Coronary artery (tissue), 2 donors: Measurements from ENCODE around the gene FOXI1.

ENCODE experiments used
- DNase-seq: peaks from one replicate; pipeline ENCODE4 v3.0.0-alpha.2; 2017; ENCODE audit warnings: low spot score
- H3K27ac ChIP-seq, 2 donors: fragments of 200-600 bp; sonication (generic); one replicate each; pipeline ENCODE4 v1.5.1; 2016 to 2019
- H3K4me3 ChIP-seq: fragments of 200-600 bp; sonication (generic); 2 replicates; pipeline ENCODE4 v1.5.1; 2016; ENCODE audit warnings: mild to moderate bottlenecking, moderate library complexity
- TF ChIP-seq, protein P1 (sequence below): fragments of 200-600 bp; sonication (generic); IDR thresholded peaks from one replicate; pipeline ENCODE4 v1.5.1; 2019; ENCODE audit warnings: antibody characterized with exemption

FOXI1 gene

DNA sequence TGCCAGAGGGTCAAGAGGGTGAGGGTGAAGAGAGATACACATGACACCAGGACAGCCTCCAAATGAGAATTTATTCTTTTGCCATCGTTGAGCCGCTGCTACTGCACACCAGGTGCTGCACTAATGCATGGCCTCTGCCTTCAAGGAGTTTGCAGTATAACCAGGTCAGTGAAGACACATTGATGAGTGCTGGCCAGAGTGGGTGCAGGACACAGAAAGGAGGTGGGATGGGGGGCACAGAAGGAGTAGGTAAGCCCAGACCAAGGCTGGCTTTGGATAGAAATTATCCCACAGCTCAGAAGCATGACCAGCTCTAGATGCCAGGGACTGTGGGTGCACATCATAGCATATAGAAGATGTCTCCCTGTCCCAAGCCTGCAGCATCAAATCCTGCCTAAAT lies 38.0 kb downstream of the FOXI1 start:
- Histone ChIP-seq H3K27ac (no peak overlapping the region), H3K4me3 (no peak overlapping the region)
- TF ChIP-seq, protein P1, sequence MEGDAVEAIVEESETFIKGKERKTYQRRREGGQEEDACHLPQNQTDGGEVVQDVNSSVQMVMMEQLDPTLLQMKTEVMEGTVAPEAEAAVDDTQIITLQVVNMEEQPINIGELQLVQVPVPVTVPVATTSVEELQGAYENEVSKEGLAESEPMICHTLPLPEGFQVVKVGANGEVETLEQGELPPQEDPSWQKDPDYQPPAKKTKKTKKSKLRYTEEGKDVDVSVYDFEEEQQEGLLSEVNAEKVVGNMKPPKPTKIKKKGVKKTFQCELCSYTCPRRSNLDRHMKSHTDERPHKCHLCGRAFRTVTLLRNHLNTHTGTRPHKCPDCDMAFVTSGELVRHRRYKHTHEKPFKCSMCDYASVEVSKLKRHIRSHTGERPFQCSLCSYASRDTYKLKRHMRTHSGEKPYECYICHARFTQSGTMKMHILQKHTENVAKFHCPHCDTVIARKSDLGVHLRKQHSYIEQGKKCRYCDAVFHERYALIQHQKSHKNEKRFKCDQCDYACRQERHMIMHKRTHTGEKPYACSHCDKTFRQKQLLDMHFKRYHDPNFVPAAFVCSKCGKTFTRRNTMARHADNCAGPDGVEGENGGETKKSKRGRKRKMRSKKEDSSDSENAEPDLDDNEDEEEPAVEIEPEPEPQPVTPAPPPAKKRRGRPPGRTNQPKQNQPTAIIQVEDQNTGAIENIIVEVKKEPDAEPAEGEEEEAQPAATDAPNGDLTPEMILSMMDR: no peak
- DNase-seq: no peak

DNA sequence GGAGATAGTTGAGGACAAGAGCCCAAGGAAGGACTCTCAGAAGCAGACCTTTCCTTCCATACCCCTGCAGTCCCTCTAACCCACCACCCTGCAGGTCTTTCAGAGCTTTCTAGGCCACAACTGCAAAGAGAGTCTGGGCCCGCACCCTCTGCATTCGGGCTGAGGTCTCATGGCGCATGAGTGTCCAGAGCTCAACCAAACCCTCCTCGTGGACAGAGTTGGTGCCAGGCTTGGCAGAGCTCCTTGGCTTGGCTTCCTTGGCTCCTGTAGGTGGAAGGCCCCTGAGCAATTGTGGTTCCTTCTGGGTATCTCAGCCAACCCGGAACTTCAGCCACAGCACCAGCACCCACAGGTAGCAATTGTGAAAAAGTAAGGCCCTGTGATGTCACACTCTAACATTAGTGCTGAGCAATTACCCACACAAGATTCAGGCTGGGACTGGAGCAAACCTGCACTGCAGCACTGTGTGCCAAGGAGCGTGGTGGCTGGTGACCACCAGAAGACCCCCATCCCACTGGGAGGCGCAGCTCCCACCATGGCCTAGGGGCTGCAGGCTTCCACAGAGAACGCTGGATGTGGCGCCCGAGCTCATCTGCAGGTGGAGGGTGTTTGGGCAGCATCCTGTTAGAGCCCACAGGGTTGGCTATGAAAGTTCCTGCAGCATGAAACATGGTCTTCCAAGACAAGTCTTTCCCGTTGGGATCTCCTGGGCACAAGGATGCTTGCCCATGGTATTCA lies 38.8 kb downstream of the FOXI1 start:
- Histone ChIP-seq H3K4me3 (no peak overlapping the region), H3K27ac (no peak overlapping the region)
- DNase-seq: no peak
- TF ChIP-seq, protein P1: no peak

DNA sequence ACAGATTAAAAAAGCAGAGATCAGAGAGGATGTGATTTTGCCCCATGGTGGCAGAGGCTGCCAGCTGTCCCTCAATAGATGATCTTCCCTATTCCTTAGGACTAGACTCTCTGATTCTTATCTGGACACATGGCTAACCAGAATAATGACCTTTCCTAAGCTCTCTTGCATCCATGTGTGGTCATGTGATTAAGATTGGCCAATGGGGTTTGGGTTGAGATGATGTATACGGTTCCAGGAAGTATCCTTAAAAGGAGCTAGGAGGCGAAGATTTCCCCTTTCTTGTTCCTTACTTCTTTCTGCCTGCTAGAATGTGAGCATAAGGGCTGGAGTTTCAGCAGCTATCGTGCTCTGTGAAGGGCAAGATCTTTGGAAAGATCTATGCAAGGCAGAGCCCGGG lies 39.8 kb downstream of the FOXI1 start:
- DNase-seq: no peak
- H3K27ac ChIP-seq: no peak overlapping the region
- TF ChIP-seq, protein P1: no peak
- H3K4me3 ChIP-seq: no peak overlapping the region

DNA sequence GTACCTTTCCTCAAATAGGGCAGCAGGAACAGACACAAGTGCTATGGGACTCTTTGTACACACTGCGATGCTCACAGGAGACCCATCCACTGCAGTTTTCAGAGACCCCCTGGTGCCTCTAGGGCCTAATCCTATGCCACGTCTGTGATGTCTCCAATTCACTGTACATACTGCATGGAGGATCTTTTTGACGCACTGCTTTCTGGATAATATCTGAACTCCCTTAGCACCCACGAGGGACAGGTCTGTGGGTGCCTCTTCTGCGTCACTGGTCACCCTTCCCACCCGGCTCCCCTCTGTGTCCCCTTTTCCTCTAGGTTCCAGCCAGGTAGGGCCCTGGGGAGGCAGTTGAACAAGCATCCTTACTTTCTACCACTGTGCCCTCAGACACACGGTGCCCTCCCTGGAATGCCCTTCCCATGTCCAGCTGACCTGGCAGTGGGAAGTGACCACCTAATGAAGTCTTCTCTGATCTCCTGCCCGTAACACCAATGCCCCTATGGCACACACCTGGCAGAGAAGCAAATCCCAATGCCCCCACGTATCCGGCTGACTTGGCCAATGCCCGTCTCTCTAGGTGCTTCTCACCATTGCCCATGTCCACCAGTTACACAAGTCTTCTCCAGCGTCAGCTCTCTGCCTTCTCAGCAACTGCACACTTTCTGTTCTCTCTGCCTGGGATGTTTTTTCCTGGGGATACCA lies 41.5 kb downstream of the FOXI1 start:
- Histone ChIP-seq H3K27ac (no peak overlapping the region), H3K4me3 (no peak overlapping the region)
- TF ChIP-seq, protein P1: no peak
- DNase-seq: no peak

DNA sequence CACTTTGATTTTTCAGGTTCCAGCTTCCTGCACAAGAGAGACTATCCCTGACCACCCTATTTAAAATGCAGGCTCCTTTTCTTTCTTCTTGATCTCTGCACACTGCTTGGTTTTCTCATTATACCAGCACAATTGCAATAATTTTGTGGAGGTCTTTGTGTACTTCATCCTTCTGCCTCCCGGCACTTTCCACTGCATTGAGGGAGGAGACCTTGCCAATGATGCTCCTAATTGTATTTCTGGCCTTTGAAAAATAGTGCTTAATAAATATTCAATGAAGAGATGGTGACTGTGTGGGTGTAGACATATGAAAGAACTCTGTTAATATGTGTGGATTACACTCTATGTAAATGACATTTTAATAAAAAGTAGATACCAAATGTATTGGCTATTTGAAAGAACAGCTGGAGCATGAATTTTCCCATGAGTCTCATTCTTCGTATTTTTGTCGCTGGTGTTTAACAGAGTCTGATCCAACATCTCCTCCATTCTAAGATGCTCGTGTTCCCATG lies 42.1 kb downstream of the FOXI1 start:
- DNase-seq: no peak
- Histone ChIP-seq H3K27ac (no peak overlapping the region), H3K4me3 (no peak overlapping the region)
- TF ChIP-seq, protein P1: no peak

DNA sequence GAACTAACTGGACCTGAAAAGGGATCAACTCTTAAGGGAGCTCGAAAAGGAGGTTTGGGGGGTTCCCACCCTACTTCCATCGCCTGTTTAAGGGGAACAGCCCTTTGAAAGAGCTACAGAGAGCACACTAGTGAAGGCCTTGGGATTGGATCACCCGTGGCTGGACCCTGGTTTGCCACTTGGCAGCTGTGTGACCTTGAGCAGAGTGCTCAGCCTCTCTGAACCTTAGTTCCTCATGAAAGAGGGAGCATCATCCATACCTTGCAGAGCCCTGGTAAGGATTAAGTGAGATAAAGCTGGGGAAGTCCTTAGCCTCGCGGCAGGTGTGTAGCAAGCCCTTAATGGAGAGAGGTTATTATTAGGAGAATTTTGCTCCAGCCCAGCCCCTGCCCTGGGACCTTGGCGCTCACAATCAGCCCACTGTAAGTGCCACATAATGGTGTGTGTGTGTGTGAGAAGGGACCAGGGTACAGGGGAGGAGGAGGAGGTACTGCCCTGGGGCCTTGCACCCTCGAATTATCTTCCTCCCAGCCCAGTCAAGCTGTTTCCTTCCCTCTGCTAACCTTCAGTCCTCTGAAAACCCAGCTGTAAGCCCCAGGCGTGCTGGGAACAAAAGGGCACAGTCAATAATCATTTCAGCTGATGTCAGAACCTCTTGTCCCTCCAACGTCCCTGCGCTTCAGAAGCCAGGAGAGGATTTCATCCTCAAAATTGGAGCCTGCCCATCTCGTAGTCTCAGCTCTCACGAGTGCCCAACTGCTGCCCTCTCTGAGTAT lies 42.9 kb downstream of the FOXI1 start:
- TF ChIP-seq, protein P1: no peak
- no peak for DNase-seq
- H3K27ac ChIP-seq: no peak overlapping the region

More for the DNA sequence above, 42.9 kb downstream of the FOXI1 start:
- no peak overlapping the region for H3K4me3 ChIP-seq
